HG03378 (cell line): ENCODE results near the gene KRT16.
"Not testable (repeated sequence)": the region's sequence is repeated elsewhere in the genome, so short reads cannot be mapped to it uniquely, and the experiment has no call there.

Experiments
- ATAC-seq: cut with Tn5 transposase; IDR thresholded peaks from one replicate; pipeline ENCODE4 v1.9.1; 2021; ENCODE audit warnings: mild to moderate bottlenecking, moderate library complexity; ENCODE audit not compliant: unreplicated experiment

KRT16 gene

GRCh38 chr17:41647940-41648410, 35.4 kb upstream of the KRT16 start:
- ATAC-seq = no peak

GRCh38 chr17:41647038-41647813, 34.7 kb upstream of the KRT16 start:
- no peak for ATAC-seq

DNA sequence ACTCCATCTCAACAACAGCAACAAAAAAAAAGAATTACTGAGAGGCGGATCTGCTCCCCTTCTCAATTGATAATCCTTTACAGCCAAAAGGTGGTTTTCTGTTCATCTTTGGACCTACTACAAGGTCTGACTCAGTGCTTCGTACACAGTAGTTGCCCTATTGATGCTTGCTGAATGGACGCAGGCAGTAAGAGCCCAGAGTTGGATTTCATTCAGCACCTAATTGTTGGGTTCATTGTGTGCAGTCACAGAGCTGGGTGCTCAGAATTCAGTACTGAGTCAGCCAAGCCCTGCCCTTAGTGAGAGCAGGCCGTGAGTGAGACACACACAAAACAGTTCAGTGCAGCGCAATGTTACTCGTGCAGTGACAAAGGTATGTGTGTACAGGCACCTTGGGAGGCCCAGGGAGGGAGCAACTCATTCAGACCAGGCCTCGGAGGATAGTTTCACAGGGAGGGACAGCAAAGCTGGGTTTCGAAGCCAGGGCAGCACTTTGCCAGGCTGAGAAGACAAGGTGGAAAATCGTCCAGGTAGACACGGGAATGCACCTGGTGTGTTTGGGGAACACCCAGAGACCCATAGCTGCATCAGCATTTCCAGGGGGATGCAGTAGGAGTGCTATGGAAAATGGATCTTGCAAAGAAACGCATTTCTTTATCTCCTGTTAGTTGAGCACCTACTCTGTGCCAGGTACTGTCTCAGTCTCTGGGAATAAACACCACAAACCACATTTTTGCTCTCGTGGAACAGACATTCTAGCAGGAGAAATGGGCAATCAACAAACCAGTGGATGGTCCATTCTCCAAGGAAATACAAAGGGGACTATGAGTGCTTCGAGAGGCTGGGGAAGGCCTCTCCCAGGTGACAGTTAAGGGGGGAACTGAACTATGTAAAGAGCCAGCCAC, 29.9 kb upstream of the KRT16 start:
- no peak for ATAC-seq

DNA sequence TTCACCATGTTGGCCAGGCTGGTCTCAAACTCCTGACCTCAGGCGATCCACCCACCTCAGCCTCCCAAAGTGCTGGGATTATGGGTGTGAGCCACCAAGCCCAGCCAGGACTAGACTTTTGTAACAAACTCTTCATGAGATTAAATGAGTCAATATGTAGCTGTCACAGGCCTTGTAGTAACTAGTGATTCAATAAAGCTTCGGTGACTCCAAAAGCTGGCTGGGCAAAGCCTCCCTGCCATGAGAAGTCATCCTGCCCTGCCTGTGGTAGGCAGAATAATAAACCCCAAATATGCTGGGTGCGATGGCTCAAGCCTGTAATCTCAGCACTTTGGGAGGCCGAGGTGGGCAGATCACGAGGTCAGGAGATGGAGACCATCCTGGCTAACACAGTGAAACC, 28.0 kb upstream of the KRT16 start:
- not testable (repeated sequence) for ATAC-seq

DNA sequence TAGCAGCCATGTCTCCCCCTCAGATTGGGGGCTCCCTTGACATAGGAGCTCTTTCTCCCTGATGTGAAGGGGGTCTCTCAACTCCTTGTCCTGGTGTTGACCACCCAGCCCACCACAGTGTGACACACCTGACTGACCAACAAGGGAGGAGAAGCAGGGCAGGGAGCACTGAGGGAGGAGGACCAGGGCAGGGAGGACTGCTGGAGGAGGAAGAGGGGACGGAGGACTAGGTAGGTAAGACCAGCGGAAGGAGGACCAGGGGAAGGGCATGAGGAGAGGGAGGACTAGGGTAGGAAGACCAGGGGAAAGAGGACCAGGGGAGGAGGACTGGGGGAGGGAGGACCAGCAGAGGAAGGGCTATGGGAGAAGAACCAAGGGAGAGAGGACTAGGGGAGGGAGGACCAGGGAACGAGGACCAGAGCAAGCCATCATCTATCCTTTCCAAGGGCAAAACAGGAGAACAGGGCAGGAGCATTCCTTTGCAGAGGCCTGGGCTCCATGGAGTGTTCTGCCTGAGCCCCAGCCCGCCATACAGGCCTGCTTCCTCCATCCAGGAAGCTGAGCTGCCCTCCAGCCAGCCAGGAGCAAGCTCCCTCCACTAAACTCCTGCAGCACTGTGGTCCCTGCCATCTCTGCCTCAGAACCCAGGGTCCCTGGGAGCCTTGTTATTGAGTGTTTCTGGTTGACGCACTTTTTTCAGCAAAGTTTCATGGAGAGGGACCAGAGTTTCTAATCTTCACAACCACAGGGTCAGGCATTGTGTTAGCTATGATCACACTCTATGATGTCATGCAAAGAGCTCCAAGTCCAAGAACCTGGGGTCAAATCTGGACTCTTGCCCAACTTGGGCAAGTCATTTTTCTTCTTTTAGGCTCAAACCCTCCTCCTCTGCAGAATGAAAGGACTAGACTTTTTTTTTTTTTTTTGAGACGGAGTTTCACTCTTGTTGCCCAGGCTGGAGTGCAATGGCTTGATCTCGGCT, 27.2 kb upstream of the KRT16 start:
- ATAC-seq = no peak

- ATAC-seq = no peak
Observed at GRCh38 chr17:41638941-41639340, 26.4 kb upstream of the KRT16 start.

GRCh38 chr17:41638194-41638593, 25.6 kb upstream of the KRT16 start:
- ATAC-seq = no peak

- no peak for ATAC-seq
Observed at GRCh38 chr17:41636652-41637051, 24.1 kb upstream of the KRT16 start.

DNA sequence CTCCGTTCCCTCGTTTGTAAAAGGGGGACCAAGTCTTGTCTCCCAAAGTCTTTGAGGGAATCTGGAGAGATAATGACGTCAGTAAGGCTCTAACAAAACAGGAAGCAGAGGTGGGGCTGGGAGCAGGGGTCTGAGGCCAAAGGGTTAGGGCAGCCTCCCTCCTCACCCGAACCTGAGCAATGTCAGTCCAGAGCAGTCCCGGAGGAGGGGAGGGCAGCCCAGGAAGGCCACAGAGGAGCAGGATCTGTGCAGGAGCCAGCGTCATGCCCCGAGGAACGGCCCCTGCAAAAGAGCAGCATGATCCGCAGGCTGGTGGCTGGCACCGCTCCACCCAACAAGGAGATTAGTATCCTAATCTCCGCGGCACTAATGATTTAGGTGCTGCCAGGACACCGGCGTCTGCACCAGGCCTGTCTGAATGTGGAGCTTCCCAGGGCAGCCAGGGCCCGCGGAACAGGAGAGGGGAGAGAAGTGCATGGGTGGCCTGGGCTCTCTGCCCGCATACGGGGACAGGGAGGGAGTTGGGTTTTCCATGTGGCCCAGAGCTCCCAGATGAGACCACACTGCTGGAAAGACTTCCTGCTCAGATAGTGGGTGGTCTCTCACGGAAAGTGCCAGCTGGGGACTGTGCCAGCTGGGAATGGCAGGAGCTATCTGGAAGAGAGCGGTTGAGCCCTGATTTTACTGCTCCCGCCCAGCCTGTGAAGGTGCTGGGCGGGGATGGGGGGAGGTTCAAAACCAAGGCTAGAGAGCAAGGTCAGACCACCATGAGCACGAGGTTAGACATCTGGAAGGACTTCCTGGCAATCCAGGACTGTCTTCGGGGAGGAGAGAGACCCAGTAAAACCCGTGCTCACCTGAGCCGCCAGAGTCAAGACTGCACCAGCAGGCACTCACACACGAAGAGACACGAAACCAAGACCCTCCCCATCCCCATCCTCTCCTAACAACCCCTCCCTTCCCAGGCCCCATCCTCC, 22.8 kb upstream of the KRT16 start:
- ATAC-seq = no peak

GRCh38 chr17:41634639-41635038, 22.1 kb upstream of the KRT16 start:
- no peak for ATAC-seq

GRCh38 chr17:41633556-41634199, 21.1 kb upstream of the KRT16 start:
- no peak for ATAC-seq

DNA sequence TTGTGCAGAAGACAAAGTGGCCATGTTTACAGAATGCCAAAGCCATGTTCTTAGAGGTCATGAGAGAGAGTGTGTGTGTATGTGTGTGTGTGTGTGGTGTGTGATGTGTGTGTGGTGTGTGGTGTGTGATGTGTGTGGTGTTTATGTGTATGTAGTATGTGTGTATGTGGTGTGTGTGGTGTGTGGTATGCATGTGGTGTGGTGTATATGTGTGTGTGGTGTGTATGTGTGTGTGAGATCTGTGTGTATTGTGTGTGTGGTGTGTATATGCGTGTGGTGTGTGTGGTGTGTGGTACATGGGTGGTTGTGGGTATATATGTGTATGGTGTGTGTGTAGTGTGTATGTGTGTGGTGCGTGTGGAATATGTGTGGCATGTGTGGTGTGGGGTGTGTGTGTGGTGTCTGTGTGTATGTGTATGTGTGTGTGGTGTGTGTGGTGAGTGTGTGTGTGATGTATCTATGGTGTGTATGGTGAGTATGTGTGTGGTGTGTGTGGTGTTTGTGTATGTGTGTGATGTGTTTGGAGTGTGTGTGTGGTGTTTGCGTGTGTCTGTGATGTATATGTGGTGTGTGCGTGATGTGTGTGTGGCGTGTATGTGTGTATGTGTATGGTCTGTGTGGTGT, 20.0 kb upstream of the KRT16 start:
- no peak for ATAC-seq

DNA sequence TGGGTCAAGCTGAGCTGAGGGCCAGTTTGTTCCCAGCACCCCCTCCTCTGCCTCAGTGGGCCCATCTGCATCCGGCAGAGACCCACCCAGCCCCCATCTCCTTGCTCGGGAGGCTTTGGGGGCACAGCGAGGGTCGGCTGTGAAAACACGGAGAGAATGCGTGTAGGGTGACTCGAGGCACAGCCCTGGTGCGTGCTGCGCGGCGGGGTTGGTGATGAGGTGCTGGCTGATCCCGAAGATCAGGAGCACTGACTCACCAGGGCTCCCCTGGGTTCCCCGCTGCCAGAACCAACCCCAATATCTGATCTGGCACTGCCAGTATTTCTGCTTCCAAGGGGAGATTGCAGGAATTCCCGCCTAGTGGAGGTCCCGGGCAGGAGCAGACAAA, 19.3 kb upstream of the KRT16 start:
- no peak for ATAC-seq

DNA sequence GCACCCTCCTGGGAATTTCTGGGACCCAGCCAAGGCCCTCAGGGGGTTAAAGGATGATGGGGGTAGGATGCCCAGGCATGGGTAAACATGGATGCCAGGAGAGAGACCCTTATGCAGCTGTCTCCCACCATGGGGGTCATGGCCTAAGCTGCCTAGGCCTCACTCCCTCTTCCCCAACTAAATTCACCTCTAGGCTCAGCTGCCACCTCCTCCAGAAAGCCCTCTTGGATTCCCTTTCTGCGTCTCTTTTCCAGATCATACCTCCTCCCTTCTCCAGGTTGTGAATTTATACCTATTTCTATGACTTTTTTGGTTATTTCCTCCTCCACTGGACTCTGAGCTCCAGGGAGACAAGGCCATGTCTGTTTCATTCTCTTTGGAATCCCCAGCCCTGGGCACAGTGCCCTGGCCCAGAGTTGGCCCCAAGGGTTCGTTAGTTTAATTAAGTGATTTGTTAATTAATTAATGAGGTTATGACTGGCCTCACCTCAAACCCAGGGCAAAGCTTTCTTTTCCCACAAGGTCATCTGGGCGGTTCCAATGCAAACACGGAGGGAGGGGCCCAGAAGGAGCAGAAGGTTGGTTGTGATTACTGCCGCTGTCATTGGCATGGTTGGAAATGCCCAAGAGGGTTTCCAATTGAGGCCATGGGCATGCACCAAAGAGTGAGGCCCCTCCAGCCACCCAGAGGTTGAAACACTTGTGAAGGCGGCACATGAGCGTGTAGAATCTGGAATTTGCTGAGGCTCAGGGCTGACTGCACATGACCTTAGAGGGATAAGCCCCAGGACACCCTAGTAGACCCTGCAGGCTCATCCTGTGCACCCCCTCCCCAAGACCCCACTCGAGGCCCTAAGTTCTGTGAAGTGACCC, 18.7 kb upstream of the KRT16 start:
- no peak for ATAC-seq

DNA sequence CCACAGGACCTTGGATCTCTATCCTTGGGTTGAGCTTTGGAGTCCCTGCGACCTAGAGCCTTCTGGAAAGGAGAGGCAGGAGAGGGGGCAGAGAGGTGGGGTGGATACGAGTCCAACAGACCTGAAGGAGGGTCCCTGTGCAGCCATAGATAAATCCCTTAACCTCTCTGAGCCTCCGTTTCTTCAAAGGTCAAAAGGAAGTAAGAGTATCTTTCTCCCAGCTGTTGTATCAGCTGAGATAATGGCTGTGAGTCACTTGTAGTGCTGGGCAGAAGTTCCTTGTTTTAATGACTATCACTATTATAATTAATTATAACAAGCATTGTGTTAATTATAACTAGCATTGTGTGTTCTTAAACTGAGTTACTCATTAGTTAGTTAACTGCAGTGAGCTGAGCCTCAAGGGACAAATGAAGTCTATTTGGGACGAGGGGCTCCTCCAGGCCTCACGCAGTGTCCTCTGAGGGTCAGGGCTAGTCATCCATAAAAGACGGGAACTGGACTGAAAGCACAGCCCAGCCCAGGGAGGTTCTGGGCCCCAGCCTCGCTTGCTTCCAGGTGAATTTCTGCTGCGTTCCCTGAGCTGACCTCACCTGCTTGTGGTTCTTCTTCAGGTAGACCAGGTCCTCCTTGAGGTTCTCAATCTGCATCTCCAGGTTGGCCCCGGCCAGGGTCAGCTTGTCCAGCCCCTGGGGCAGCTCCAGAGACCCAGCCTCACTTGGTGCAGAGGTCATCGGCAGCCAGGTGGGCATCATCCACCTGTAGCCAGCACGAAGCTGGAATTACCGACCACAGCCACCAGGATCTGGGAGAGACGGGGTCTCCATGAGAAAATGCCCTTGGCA, 17.5 kb upstream of the KRT16 start:
- no peak for ATAC-seq

- no peak for ATAC-seq
Observed at GRCh38 chr17:41629316-41629715, 16.7 kb upstream of the KRT16 start.
